Endodermal cell (in vitro differentiated cells): Measurements from ENCODE around the gene PEBP1. TPM values are rescaled to one million over a fixed set of nuclear protein-coding genes. Genes with fewer than 3 reads are reported as not detected.
"Not testable (repeated sequence)": the region's sequence is repeated elsewhere in the genome, so short reads cannot be mapped to it uniquely, and the experiment has no call there.

Experiments used
- DNase-seq: peaks from one replicate; pipeline ENCODE4 v3.0.0-alpha.2; 2017
- H3K27ac ChIP-seq: 2 replicates; pipeline ENCODE4 v1.5.1; 2013; ENCODE audit warnings: mild to moderate bottlenecking, low read depth, low read length, moderate library complexity
- H3K27me3 ChIP-seq: 2 replicates; pipeline ENCODE4 v1.6.1; 2013; ENCODE audit warnings: mild to moderate bottlenecking, low read length, moderate library complexity; ENCODE audit not compliant: insufficient read depth, control insufficient read depth, poor library complexity, severe bottlenecking
- H3K36me3 ChIP-seq: 2 replicates; pipeline ENCODE4 v1.7.0; 2013; ENCODE audit warnings: mild to moderate bottlenecking, low read length, moderate library complexity; ENCODE audit not compliant: control insufficient read depth, insufficient read depth
- H3K4me1 ChIP-seq: one replicate; pipeline ENCODE4 v1.7.0; 2013; ENCODE audit warnings: low read length; ENCODE audit not compliant: control insufficient read depth, insufficient read depth
- H3K4me3 ChIP-seq: 2 replicates; pipeline ENCODE4 v1.5.1; 2013; ENCODE audit warnings: mild to moderate bottlenecking, low read length, moderate library complexity
- H3K9ac ChIP-seq: 2 replicates; pipeline ENCODE4 v1.6.1; 2013; ENCODE audit warnings: mild to moderate bottlenecking, low read length, moderate library complexity; ENCODE audit not compliant: poor library complexity, severe bottlenecking; ENCODE audit errors: extremely low read depth
- H3K9me3 ChIP-seq: 2 replicates; pipeline ENCODE4 v1.6.1; 2013; ENCODE audit warnings: mild to moderate bottlenecking, low read length, moderate library complexity; ENCODE audit not compliant: control insufficient read depth
- H3K27ac Mint-ChIP-seq: 2 replicates; pipeline ENCODE4 v1.8.0; 2020; ENCODE audit warnings: mixed read lengths
- H3K27me3 Mint-ChIP-seq: 2 replicates; pipeline ENCODE4 v1.8.0; 2021; ENCODE audit warnings: mild to moderate bottlenecking, mixed read lengths; ENCODE audit not compliant: insufficient read depth
- H3K36me3 Mint-ChIP-seq: 2 replicates; pipeline ENCODE4 v1.8.0; 2020; ENCODE audit warnings: low read depth, mixed read lengths
- H3K4me1 Mint-ChIP-seq: 2 replicates; pipeline ENCODE4 v1.8.0; 2020; ENCODE audit warnings: mixed read lengths
- H3K4me3 Mint-ChIP-seq: 2 replicates; pipeline ENCODE4 v1.8.0; 2020; ENCODE audit warnings: mild to moderate bottlenecking, moderate library complexity, mixed read lengths
- H3K9me3 Mint-ChIP-seq: 2 replicates; pipeline ENCODE4 v1.8.0; 2020; ENCODE audit warnings: mild to moderate bottlenecking, mixed read lengths
- CTCF ChIP-seq: fragments of 200-600 bp; sonication (generic); conservative IDR thresholded peaks from 2 replicates; pipeline ENCODE4 v1.5.0; 2021; ENCODE audit warnings: antibody characterized with exemption, mild to moderate bottlenecking
- WGBS, 2 experiments: methylation state at CpG; one replicate each; pipeline versions ENCODE4 v1.1.5 to v1.1.7; 2013; ENCODE audit warnings: missing lambda C conversion rate in 2 of 2, mixed read lengths in 1 of 2; ENCODE audit not compliant: insufficient coverage in 1 of 2, insufficient read length in 1 of 2; 5-methylcytosine and 5-hydroxymethylcytosine counted together
- total RNA-seq, 2 donors: library from RNA; stranded (reverse); fragmentation: NEBNext Ultra II Directional in 1 of 2; extraction: Animal tissue kit (Norgen Biotek cat#: 25700) in 1 of 2; gene quantifications; 2 replicates in 1 of 2; 3 replicates in 1 of 2; pipeline ENCODE4 v1.2.1, GENCODE V29; 2021

Gene PEBP1
- total RNA-seq, 2 donors from 2014 or later, result 153 to 158 TPM

- Mint-ChIP-seq H3K4me3 (no peak overlapping the region), H3K27ac (no peak overlapping the region), H3K4me1 (peaks cover 2% of the 10 kb centered on the region), H3K9me3 (peaks cover 5% of the 10 kb centered on the region), H3K36me3 (no peaks in the 10 kb centered on the region), H3K27me3 (no peaks in the 10 kb centered on the region)
- Histone ChIP-seq H3K4me1 (no peaks in the 10 kb centered on the region), H3K9me3 (peaks cover 4% of the 10 kb centered on the region), H3K9ac (no peak overlapping the region), H3K36me3 (no peaks in the 10 kb centered on the region), H3K4me3 (no peak overlapping the region), H3K27me3 (no peaks in the 10 kb centered on the region), H3K27ac (no peak overlapping the region)
- no peak for DNase-seq
- whole genome bisulfite sequencing, 2 experiments, result 85 to 92% methylated on average over 8 to 11 of the region's 13 CpGs
- no peak for TF ChIP-seq CTCF
Observed at GRCh38 chr12:118126119-118126757, 9.7 kb upstream of the PEBP1 start.

GRCh38 chr12:118127867-118128266 is 8.1 kb upstream of the PEBP1 start:
- H3K9me3 Mint-ChIP-seq, result peaks cover 5% of the 10 kb centered on the region

GRCh38 chr12:118129436-118129835 is 6.5 kb upstream of the PEBP1 start:
- DNase-seq, H3K9me3 ChIP-seq, H3K36me3 ChIP-seq, H3K9me3 Mint-ChIP-seq, H3K4me3 Mint-ChIP-seq, H3K4me1 Mint-ChIP-seq, H3K4me3 ChIP-seq, H3K9ac ChIP-seq, H3K36me3 Mint-ChIP-seq, H3K27ac ChIP-seq, H3K27me3 ChIP-seq, H3K27me3 Mint-ChIP-seq, H3K4me1 ChIP-seq, H3K27ac Mint-ChIP-seq: not testable (repeated sequence)
- WGBS, 2 experiments, result 80 to 95% methylated on average over 1 to 5 of the region's 5 CpGs

More at GRCh38 chr12:118127867-118128266, 8.1 kb upstream of the PEBP1 start:
- Mint-ChIP-seq H3K27ac (no peak overlapping the region), H3K4me3 (no peak overlapping the region), H3K36me3 (no peaks in the 10 kb centered on the region), H3K27me3 (no peaks in the 10 kb centered on the region), H3K4me1 (no peaks in the 10 kb centered on the region)
- no peaks in the 10 kb centered on the region for H3K36me3 ChIP-seq
- WGBS, 2 experiments, result 93% methylated on average over 5 of the region's 5 CpGs
- no peaks in the 10 kb centered on the region for H3K4me1 ChIP-seq
- no peak overlapping the region for H3K27ac ChIP-seq
- H3K4me3 ChIP-seq, result no peak overlapping the region
- no peaks in the 10 kb centered on the region for H3K27me3 ChIP-seq
- TF ChIP-seq CTCF, result no peak
- no peak overlapping the region for H3K9ac ChIP-seq
- H3K9me3 ChIP-seq, result peaks cover 4% of the 10 kb centered on the region
- DNase-seq, result no peak

GRCh38 chr12:118136559-118137003 is 657 bp downstream of the PEBP1 start:
- peak overlapping the region; percentile 90 for H3K4me3 ChIP-seq
- WGBS, 2 experiments, result 8 to 11% methylated on average over 24 to 29 of the region's 29 CpGs
- no peak for TF ChIP-seq CTCF
- peak overlapping the region; percentile 60 for H3K27ac ChIP-seq
- DNase-seq, result peak; percentile 83
- H3K4me1 Mint-ChIP-seq, result peaks cover 4% of the 10 kb centered on the region
- no peaks in the 10 kb centered on the region for H3K27me3 Mint-ChIP-seq
- H3K9ac ChIP-seq, result peak overlapping the region; percentile 91
- H3K27ac Mint-ChIP-seq, result peak overlapping the region; percentile 33
- H3K36me3 Mint-ChIP-seq, result peaks cover 32% of the 10 kb centered on the region
- H3K36me3 ChIP-seq, result peaks cover 30% of the 10 kb centered on the region
- no peaks in the 10 kb centered on the region for H3K27me3 ChIP-seq
- no peaks in the 10 kb centered on the region for H3K4me1 ChIP-seq
- H3K9me3 Mint-ChIP-seq, result no peaks in the 10 kb centered on the region
- no peaks in the 10 kb centered on the region for H3K9me3 ChIP-seq
- peak overlapping the region; percentile 78 for H3K4me3 Mint-ChIP-seq
